Left ventricle myocardium inferior (tissue), 1 donor: ENCODE results near the gene TMLHE. TPM values are rescaled to one million over a fixed set of nuclear protein-coding genes. Genes with fewer than 3 reads are reported as not detected.
"Not testable (repeated sequence)": the region's sequence is repeated elsewhere in the genome, so short reads cannot be mapped to it uniquely, and the experiment has no call there.

Experiments
- DNase-seq: peaks from one replicate; pipeline ENCODE4 v3.0.0-alpha.2; 2020
- H3K27ac ChIP-seq: fragments of 200-600 bp; replicated peaks from 2 replicates; pipeline ENCODE4 v1.8.0; 2021
- H3K27me3 ChIP-seq: fragments of 200-600 bp; 2 replicates; pipeline ENCODE4 v1.8.0; 2021; ENCODE audit warnings: low read depth
- H3K36me3 ChIP-seq: fragments of 200-600 bp; 2 replicates; pipeline ENCODE4 v1.8.0; 2021
- H3K4me1 ChIP-seq: fragments of 200-600 bp; 2 replicates; pipeline ENCODE4 v1.8.0; 2021
- H3K4me3 ChIP-seq: fragments of 200-600 bp; 2 replicates; pipeline ENCODE4 v1.8.0; 2021; ENCODE audit warnings: mild to moderate bottlenecking, moderate library complexity
- H3K9me3 ChIP-seq: fragments of 200-600 bp; replicated peaks from 2 replicates; pipeline ENCODE4 v1.8.0; 2021
- intact Hi-C: fragments of 100-400 bp; cut with micrococcal nuclease; formaldehyde crosslinking; loops from one replicate; pipeline ENCODE4 v1.11.0; 2022
- long read RNA-seq: library from polyadenylated mRNA; unstranded; transcript quantifications from one replicate; pipeline ENCODE4 v2.0.0, GENCODE V29; 2021
- total RNA-seq: library from RNA; stranded (reverse); fragmentation: NEBNext Ultra II Directional; extraction: Animal tissue kit (Norgen Biotek cat#: 25700); gene quantifications from one replicate; pipeline ENCODE4 v1.2.1, GENCODE V29; 2021
- TF ChIP-seq, protein P1 (sequence below): fragments of 200-600 bp; IDR thresholded peaks from 2 replicates; pipeline ENCODE4 v1.8.0; 2021; ENCODE audit warnings: antibody characterized with exemption, mild to moderate bottlenecking, borderline replicate concordance
- donor health status: DM: no; HTN: yes; CAD: no; lungs with severe emphysema.

TMLHE gene
- 41.8 TPM for total RNA-seq
- long read RNA-seq, transcript TMLHE-201 (8 exons, 2,832 nt) = major isoform, 37 of 49 reads
- long read RNA-seq, partial matches to known transcripts = 3 of 49 reads
- long read RNA-seq, other reads (novel, unspliced or antisense) = 9 of 49 reads

- H3K27me3 ChIP-seq = no peaks in the 10 kb centered on the region
- DNase-seq = peak; percentile 70
- H3K4me3 ChIP-seq = peak within 1 kb of the TSS; percentile 80
- intact Hi-C loops = no loop called here
- peaks cover 10% of the 10 kb centered on the region for H3K4me1 ChIP-seq
- H3K36me3 ChIP-seq = no peaks in the 10 kb centered on the region
- peak within 1 kb of the TSS; percentile 95 for H3K27ac ChIP-seq
- H3K9me3 ChIP-seq = no peaks in the 10 kb centered on the region
- TF ChIP-seq, protein P1, sequence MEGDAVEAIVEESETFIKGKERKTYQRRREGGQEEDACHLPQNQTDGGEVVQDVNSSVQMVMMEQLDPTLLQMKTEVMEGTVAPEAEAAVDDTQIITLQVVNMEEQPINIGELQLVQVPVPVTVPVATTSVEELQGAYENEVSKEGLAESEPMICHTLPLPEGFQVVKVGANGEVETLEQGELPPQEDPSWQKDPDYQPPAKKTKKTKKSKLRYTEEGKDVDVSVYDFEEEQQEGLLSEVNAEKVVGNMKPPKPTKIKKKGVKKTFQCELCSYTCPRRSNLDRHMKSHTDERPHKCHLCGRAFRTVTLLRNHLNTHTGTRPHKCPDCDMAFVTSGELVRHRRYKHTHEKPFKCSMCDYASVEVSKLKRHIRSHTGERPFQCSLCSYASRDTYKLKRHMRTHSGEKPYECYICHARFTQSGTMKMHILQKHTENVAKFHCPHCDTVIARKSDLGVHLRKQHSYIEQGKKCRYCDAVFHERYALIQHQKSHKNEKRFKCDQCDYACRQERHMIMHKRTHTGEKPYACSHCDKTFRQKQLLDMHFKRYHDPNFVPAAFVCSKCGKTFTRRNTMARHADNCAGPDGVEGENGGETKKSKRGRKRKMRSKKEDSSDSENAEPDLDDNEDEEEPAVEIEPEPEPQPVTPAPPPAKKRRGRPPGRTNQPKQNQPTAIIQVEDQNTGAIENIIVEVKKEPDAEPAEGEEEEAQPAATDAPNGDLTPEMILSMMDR = no peak
Measured at GRCh38 chrX:155612312-155613224, at the start of gene TMLHE, which contains the start of gene SPRY3. Gene TMLHE, minus strand, starts transcription at chrX:155612952. Its CDS starts 67,676 bp downstream, at chrX:155545276. Gene SPRY3, plus strand, starts transcription at chrX:155612586.

DNA sequence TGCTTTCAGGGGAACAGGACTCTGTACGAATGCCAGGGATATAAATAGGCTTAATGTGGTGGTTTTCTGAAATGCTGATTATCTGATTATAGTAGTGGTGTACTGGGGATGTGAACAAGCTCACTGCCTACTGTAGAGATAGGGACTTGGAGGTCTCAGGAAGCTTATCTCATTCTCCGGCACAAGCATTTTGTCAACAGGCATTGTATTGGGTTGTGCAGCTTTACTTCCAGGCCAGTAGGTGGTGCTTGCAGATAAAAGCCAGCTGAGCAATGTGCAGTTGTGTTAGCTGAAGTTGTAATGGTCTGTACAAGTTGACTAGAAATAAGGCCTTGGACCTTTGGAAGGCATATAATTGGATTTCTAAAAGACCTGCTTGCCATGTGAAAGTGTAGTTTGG is 49.5 kb upstream of the TMLHE start:
- TF ChIP-seq, protein P1 = no peak

DNA sequence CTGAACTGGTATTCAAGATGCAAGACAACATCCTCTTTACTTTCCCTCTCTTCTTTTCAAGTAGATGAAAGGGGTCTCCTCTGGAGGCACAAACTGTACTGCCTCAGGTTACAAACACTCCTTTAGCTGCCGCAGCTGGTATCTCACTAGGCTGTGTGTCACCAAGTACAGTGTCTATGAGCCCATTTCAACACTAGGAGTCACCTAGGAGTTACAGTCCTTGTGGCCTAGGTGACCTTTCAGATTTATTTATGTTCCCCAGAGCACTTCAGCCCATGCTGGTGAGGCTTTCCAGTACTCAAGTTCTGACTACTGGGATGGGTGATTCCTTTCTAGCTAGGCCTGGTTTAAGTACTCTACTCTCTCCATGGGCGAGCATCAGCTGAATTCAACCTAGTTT is 32.4 kb upstream of the TMLHE start:
- Histone ChIP-seq H3K27me3 (no peaks in the 10 kb centered on the region), H3K4me1 (peaks cover 4% of the 10 kb centered on the region), H3K27ac (no peak overlapping the region), H3K4me3 (no peak overlapping the region), H3K9me3 (no peaks in the 10 kb centered on the region), H3K36me3 (no peaks in the 10 kb centered on the region)
- DNase-seq = no peak
- intact Hi-C loops = no loop called here
- TF ChIP-seq, protein P1 = no peak

More for the DNA sequence above, 49.5 kb upstream of the TMLHE start:
- no peak for DNase-seq
- Histone ChIP-seq H3K4me1 (no peaks in the 10 kb centered on the region), H3K36me3 (no peaks in the 10 kb centered on the region), H3K27ac (no peak overlapping the region), H3K9me3 (peaks cover 26% of the 10 kb centered on the region), H3K27me3 (no peaks in the 10 kb centered on the region), H3K4me3 (no peak overlapping the region)
- intact Hi-C loops = no loop called here

DNA sequence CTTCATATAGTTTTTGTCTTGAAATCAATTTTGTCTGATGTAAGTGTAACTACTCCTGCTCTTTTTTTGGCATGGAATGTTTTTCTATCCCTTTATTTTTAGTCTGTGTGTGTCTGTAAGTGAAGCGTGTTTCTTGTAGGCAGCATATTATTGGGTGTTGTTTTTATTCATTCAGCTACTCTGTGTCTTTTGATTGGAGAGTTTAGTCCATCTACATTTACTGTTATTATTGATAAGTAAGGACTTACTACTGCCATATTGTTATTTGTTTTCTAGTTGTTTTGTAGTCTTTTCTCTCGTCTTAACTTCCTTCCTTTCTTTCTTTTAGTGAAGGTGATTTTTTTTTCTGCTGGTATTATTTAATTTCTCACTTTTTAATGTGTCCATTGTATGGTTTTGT is 30.5 kb upstream of the TMLHE start:
- no peak for DNase-seq
- intact Hi-C loops = no loop called here
- Histone ChIP-seq H3K9me3 (no peaks in the 10 kb centered on the region), H3K4me1 (peaks cover 4% of the 10 kb centered on the region), H3K4me3 (no peak overlapping the region), H3K27ac (no peak overlapping the region), H3K36me3 (no peaks in the 10 kb centered on the region), H3K27me3 (no peaks in the 10 kb centered on the region)
- TF ChIP-seq, protein P1 = no peak

GRCh38 chrX:155641371-155641770 is 28.6 kb upstream of the TMLHE start:
- H3K27me3 ChIP-seq, intact Hi-C loops, DNase-seq, H3K27ac ChIP-seq, H3K4me1 ChIP-seq, H3K36me3 ChIP-seq, H3K9me3 ChIP-seq: not testable (repeated sequence)
- H3K4me3 ChIP-seq = peak overlapping the region; percentile 56

DNA sequence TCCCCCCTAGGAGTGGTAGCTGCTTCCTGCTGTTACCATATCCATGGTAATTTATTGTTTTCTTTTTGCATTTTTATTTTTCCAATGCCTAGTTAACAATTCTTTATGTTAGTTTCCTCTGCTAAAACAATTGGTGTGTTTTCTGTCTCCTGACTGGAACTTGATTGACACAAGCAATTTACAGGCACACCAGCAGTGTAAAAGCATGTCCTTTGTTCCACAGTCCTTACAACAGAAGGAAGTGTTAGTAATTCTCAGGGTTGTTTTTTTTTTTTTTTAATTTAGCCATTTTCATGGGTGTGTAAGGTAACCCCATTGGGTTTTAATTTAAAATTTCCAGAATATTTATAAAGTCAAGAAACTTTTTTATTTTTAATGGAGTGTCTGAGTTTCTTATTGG is 25.0 kb upstream of the TMLHE start:
- DNase-seq = no peak
- TF ChIP-seq, protein P1 = no peak
- H3K36me3 ChIP-seq = no peaks in the 10 kb centered on the region
- no peaks in the 10 kb centered on the region for H3K27me3 ChIP-seq
- peaks cover 4% of the 10 kb centered on the region for H3K4me1 ChIP-seq
- intact Hi-C loops = no loop called here
- no peaks in the 10 kb centered on the region for H3K9me3 ChIP-seq
- no peak overlapping the region for H3K27ac ChIP-seq
- no peak overlapping the region for H3K4me3 ChIP-seq

DNA sequence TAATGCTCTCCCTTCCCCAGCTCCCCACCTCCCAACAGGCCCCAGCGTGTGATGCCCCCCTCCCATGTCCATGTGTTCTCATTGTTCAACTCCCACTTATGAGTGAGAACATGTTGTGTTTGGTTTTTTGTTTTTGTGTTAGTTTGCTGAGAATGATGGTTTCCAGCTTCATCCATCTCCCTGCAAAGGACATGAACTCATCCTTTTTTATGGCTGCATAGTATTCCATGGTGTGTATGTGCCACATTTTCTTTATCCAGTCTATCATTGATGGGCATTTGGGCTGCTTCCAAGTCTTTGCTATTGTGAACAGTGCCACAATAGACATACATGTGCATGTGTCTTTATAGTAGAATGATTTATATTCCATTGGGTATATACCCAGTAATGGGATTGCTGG is 22.3 kb upstream of the TMLHE start:
- peaks cover 13% of the 10 kb centered on the region for H3K9me3 ChIP-seq
- H3K4me1 ChIP-seq, H3K4me3 ChIP-seq, H3K27ac ChIP-seq, H3K27me3 ChIP-seq, DNase-seq, intact Hi-C loops, H3K36me3 ChIP-seq: not testable (repeated sequence)
